ENCODE results near the gene CASZ1.

The CASZ1 gene

GRCh38 chr1:10796029-10796944 is at the start of gene CASZ1:
Gene CASZ1, minus strand, starts transcription at chr1:10796646. Its CDS starts 102,757 bp downstream, at chr1:10693889.
- DNase-seq, result peak; percentile 26 to 28

GRCh38 chr1:10843697-10844096 is 47.3 kb upstream of the CASZ1 start:
- DNase-seq, result no peak

GRCh38 chr1:10841118-10841517 is 44.7 kb upstream of the CASZ1 start:
- DNase-seq, result no peak

GRCh38 chr1:10839188-10839770 is 42.8 kb upstream of the CASZ1 start:
- no peak for DNase-seq

GRCh38 chr1:10838541-10838940 is 42.1 kb upstream of the CASZ1 start:
- DNase-seq, result no peak

GRCh38 chr1:10836726-10837125 is 40.3 kb upstream of the CASZ1 start:
- no peak for DNase-seq

- DNase-seq, result peak; percentile 22 to 25
These were observed 39.5 kb upstream of the CASZ1 start for GRCh38 chr1:10835822-10836421.

GRCh38 chr1:10835421-10835820 is 39.0 kb upstream of the CASZ1 start:
- DNase-seq, result no peak

GRCh38 chr1:10834770-10835412 is 38.4 kb upstream of the CASZ1 start:
- no peak for DNase-seq

- no peak for DNase-seq
These were observed 37.4 kb upstream of the CASZ1 start for GRCh38 chr1:10833630-10834557.

GRCh38 chr1:10832703-10833102 is 36.3 kb upstream of the CASZ1 start:
- DNase-seq, result no peak

GRCh38 chr1:10830961-10831668 is 34.7 kb upstream of the CASZ1 start:
- no peak for DNase-seq

GRCh38 chr1:10829965-10830515 is 33.6 kb upstream of the CASZ1 start:
- DNase-seq, result no peak

GRCh38 chr1:10829067-10829818 is 32.8 kb upstream of the CASZ1 start:
- no peak for DNase-seq

- no peak for DNase-seq
These were observed 31.2 kb upstream of the CASZ1 start for GRCh38 chr1:10827377-10828333.

- no peak for DNase-seq
These were observed 29.1 kb upstream of the CASZ1 start for GRCh38 chr1:10825592-10825991.

- no peak for DNase-seq
These were observed 28.5 kb upstream of the CASZ1 start for GRCh38 chr1:10824821-10825540.

- DNase-seq, result no peak
These were observed 26.6 kb upstream of the CASZ1 start for GRCh38 chr1:10823000-10823401.

- DNase-seq, result no peak
These were observed 24.9 kb upstream of the CASZ1 start for GRCh38 chr1:10821388-10821787.
